ENCODE measurements around the gene FBXO5. TPM values are rescaled to one million over a fixed set of nuclear protein-coding genes. Genes with fewer than 3 reads are reported as not detected.

FBXO5 gene
- total RNA-seq, 2 donors from 2014 or later: 7.4 to 16.2 TPM

DNA sequence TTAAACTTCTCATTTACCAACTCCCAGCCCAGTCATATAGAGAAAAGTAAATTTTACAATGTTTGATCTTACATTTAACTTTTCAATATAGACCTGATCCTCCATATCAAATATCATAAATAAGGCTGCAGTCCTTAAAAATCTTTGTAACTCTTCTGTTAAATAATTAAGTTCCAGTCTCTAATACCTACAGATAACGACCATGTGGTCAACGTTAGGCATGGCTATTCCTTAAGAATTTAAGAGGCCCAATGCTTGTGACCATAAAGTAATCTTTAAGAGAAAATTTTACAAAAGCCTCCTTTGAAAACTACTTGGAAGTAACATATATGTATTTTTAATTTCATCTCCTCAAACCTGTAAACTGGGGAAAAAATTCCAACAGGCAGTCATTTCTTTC, 1.6 kb downstream of the FBXO5 start:
- H3K36me3 ChIP-seq: no peaks in the 10 kb centered on the region
- no peak overlapping the region for H3K9ac ChIP-seq (ENCODE audit: low read depth in 2 of 2, low read length in 2 of 2)
- H3K27ac ChIP-seq: no peak overlapping the region
- peaks cover 7% of the 10 kb centered on the region for H3K4me1 ChIP-seq
- TF ChIP-seq, protein P1, sequence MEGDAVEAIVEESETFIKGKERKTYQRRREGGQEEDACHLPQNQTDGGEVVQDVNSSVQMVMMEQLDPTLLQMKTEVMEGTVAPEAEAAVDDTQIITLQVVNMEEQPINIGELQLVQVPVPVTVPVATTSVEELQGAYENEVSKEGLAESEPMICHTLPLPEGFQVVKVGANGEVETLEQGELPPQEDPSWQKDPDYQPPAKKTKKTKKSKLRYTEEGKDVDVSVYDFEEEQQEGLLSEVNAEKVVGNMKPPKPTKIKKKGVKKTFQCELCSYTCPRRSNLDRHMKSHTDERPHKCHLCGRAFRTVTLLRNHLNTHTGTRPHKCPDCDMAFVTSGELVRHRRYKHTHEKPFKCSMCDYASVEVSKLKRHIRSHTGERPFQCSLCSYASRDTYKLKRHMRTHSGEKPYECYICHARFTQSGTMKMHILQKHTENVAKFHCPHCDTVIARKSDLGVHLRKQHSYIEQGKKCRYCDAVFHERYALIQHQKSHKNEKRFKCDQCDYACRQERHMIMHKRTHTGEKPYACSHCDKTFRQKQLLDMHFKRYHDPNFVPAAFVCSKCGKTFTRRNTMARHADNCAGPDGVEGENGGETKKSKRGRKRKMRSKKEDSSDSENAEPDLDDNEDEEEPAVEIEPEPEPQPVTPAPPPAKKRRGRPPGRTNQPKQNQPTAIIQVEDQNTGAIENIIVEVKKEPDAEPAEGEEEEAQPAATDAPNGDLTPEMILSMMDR (IDR thresholded peaks at IDR 0.05): no peak
- no peak for DNase-seq
- no peaks in the 10 kb centered on the region for H3K27me3 ChIP-seq
- no peak overlapping the region for H3K4me3 ChIP-seq
- no peaks in the 10 kb centered on the region for H3K9me3 ChIP-seq
- intact Hi-C loops (cut with DNase I): no loop called here

DNA sequence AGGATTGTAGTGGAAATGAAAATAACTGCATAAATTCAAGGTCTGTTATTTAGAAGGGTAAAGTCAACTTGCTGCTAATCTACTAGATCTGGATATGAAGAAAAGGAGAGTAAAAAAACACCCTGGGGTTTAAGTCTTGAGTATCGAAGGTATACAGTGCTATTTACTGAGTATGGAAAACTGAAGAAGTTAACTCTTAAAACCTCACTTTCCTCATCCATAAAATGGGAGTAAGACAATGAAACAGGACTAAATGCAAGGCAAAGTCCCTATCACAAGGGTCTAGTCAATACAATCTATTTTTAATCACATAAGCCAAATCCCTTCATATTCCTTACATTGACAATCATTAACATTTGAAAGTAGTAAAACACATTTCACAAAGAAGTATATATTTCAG, 2.2 kb downstream of the FBXO5 start:
- Histone ChIP-seq H3K27me3 (no peaks in the 10 kb centered on the region), H3K4me3 (no peak overlapping the region), H3K9ac (ENCODE audit: low read depth in 2 of 2, low read length in 2 of 2) (no peak overlapping the region), H3K9me3 (no peaks in the 10 kb centered on the region), H3K4me1 (peaks cover 7% of the 10 kb centered on the region), H3K27ac (no peak overlapping the region), H3K36me3 (no peaks in the 10 kb centered on the region)
- no peak for DNase-seq
- TF ChIP-seq, protein P1 (IDR thresholded peaks at IDR 0.05): no peak
- intact Hi-C loops (cut with DNase I): no loop called here

DNA sequence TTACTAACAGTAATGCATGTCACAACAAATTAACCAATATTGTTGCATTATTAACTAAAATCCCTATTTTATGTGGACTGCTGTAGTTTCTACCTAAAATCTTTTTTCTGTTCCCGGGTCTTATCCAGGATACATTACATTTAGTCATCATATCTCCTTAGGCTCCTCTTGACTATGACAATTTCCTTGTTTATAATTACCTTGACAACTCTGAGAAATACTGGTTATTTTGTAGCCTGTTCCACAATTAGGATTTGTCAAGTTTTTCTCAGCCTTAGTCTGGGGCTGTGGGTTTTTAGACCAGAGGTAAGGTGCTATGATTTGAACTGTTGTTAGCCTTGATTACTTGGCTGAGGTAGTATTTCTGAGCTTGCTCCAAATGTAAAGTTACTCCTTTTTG, 3.7 kb downstream of the FBXO5 start:
- Histone ChIP-seq H3K9ac (ENCODE audit: low read depth in 2 of 2, low read length in 2 of 2) (no peak overlapping the region), H3K9me3 (no peaks in the 10 kb centered on the region), H3K27me3 (no peaks in the 10 kb centered on the region), H3K4me3 (no peak overlapping the region), H3K27ac (no peak overlapping the region), H3K4me1 (peaks cover 7% of the 10 kb centered on the region), H3K36me3 (no peaks in the 10 kb centered on the region)
- TF ChIP-seq, protein P1 (IDR thresholded peaks at IDR 0.05): no peak
- intact Hi-C loops (cut with DNase I): no loop called here
- DNase-seq: no peak

DNA sequence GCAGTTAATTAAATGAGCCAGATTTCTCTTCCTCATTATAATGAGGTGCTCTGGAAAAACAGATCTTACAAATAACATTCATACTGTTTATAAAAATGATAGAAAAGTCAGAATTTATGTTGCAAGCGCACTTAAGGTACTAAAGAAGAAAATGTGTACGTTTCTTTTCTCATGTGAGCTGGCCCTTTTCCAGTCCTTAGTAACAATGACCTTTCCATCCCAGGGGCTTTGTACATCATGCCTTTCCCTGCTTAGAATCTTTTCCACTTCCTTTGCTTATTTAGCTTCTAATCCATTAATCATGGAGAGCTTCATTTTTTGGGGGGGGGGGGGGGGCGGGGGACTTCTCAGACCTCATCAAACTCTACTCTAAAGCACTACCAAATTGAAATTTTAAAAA, 4.8 kb downstream of the FBXO5 start:
- Histone ChIP-seq H3K4me3 (no peak overlapping the region), H3K27me3 (no peaks in the 10 kb centered on the region), H3K9ac (ENCODE audit: low read depth in 2 of 2, low read length in 2 of 2) (no peak overlapping the region), H3K4me1 (peaks cover 7% of the 10 kb centered on the region), H3K9me3 (no peaks in the 10 kb centered on the region), H3K27ac (no peak overlapping the region), H3K36me3 (no peaks in the 10 kb centered on the region)
- DNase-seq: no peak
- TF ChIP-seq, protein P1 (IDR thresholded peaks at IDR 0.05): no peak
- intact Hi-C loops (cut with DNase I): no loop called here

DNA sequence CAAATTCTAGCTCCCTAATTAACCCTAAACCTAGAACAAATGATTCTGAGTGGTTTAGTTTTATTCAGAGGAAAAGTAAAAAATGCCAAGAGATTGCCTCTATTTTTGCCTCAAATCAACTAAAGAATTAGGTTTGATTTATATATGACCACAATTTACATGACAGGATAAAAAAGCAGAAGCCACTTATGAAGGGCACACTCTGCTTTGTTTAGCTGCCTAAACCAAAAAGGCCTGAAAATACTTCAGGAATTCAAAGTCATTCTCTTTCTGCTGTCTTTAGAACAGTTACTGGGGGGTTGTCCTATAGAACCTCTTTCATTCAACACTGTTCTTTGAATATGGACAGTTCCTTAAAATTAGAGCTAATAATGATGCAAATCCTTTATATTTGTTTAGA, 5.3 kb downstream of the FBXO5 start:
- Histone ChIP-seq H3K36me3 (no peaks in the 10 kb centered on the region), H3K9me3 (no peaks in the 10 kb centered on the region), H3K27ac (no peak overlapping the region), H3K9ac (ENCODE audit: low read depth in 2 of 2, low read length in 2 of 2) (no peak overlapping the region), H3K4me1 (peaks cover 7% of the 10 kb centered on the region), H3K27me3 (no peaks in the 10 kb centered on the region), H3K4me3 (no peak overlapping the region)
- TF ChIP-seq, protein P1 (IDR thresholded peaks at IDR 0.05): no peak
- no peak for DNase-seq
- intact Hi-C loops (cut with DNase I): no loop called here

DNA sequence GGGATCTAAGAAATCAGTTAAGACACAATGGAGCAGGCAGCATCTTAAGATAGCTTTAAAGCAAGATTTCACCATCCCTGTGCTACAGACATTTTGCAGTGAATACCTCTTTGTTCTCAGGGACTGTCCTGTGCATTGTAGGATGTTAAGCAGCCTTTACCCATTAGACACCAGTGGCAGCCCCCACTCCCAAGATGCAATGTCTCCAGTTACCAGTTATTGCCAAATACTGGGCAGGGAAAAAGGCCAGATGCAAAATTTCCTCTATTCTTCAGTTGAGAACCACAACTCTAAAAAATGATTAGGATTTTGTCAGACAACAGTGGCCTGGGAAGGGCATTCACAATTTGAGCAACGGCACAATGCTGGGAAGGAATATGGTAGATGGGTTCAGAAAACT, 6.1 kb downstream of the FBXO5 start:
- no peaks in the 10 kb centered on the region for H3K9me3 ChIP-seq
- no peak overlapping the region for H3K27ac ChIP-seq
- intact Hi-C loops (cut with DNase I): no loop called here
- no peaks in the 10 kb centered on the region for H3K36me3 ChIP-seq
- H3K4me3 ChIP-seq: no peak overlapping the region
- no peak overlapping the region for H3K9ac ChIP-seq (ENCODE audit: low read depth in 2 of 2, low read length in 2 of 2)
- TF ChIP-seq, protein P1 (IDR thresholded peaks at IDR 0.05): no peak
- no peak for DNase-seq
- H3K4me1 ChIP-seq: peaks cover under 1% of the 10 kb centered on the region
- no peaks in the 10 kb centered on the region for H3K27me3 ChIP-seq
